ENCODE results near the gene MPI.
A peak's percentile ranks its signal among the peaks of the same experiment; 100 is the strongest.

Gene MPI

GRCh38 chr15:74856537-74856936 lies 33.3 kb upstream of the MPI start:
- Histone ChIP-seq H4K20me1 (ENCODE audit: insufficient read depth, low read length) (no peaks in the 10 kb centered on the region), H3K27ac (ENCODE audit: low read length) (peak overlapping the region; percentile 95), H3K9ac (ENCODE audit: low read length) (peak overlapping the region; percentile 73)

DNA sequence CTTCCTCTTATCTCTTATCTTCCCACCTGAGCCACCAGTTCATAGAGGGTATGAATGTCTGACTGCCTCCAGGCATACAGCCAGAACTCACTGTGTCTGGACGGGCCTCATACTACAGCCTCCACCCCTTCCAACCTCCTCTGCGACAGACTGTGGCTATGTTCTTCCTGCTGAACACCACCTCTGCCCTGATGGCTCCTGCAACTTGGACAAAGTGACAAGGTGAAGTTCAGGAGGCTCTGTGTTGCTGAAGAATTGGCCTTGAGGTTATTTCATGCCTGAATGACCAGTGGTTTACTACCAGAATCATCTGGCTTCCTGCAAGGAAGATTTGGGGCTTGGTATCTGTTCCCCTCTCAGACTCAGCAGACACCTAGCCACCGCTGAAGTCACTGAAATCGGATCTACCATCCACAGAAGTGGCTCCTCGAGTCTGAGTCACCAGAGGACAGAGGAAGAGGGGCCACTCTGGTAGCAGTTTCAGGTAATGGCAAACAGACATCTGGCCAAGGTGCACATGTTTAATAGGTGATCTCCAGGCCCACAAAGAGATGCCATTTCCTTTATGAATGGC lies 32.7 kb upstream of the MPI start:
- Histone ChIP-seq H3K4me1 (ENCODE audit: low read length) (peaks cover 74% of the 10 kb centered on the region), H3K9me3 (ENCODE audit: insufficient read depth, low read length) (no peaks in the 10 kb centered on the region), H3K36me3 (replicated peaks; ENCODE audit: low read depth, low read length) (peaks cover 26% of the 10 kb centered on the region), H3K4me3 (ENCODE audit: low read length) (peak overlapping the region; percentile 34), H3K9ac (ENCODE audit: low read length) (peak overlapping the region; percentile 73), H2AFZ (ENCODE audit: low read depth, low read length) (no peak overlapping the region), H3K79me2 (ENCODE audit: low read length) (peaks cover 91% of the 10 kb centered on the region), H3K27ac (ENCODE audit: low read length) (peak overlapping the region; percentile 95), H4K20me1 (ENCODE audit: insufficient read depth, low read length) (no peaks in the 10 kb centered on the region), H3K27me3 (ENCODE audit: low read depth, low read length) (no peaks in the 10 kb centered on the region), H3K4me2 (ENCODE audit: low read length) (peak overlapping the region; percentile 71)
- TF ChIP-seq, protein P1, sequence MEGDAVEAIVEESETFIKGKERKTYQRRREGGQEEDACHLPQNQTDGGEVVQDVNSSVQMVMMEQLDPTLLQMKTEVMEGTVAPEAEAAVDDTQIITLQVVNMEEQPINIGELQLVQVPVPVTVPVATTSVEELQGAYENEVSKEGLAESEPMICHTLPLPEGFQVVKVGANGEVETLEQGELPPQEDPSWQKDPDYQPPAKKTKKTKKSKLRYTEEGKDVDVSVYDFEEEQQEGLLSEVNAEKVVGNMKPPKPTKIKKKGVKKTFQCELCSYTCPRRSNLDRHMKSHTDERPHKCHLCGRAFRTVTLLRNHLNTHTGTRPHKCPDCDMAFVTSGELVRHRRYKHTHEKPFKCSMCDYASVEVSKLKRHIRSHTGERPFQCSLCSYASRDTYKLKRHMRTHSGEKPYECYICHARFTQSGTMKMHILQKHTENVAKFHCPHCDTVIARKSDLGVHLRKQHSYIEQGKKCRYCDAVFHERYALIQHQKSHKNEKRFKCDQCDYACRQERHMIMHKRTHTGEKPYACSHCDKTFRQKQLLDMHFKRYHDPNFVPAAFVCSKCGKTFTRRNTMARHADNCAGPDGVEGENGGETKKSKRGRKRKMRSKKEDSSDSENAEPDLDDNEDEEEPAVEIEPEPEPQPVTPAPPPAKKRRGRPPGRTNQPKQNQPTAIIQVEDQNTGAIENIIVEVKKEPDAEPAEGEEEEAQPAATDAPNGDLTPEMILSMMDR (IDR thresholded peaks at IDR 0.05; ENCODE audit: low read depth, low read length): no peak
- no peak for TF ChIP-seq EZH2phosphoT487 (IDR thresholded peaks at IDR 0.05; ENCODE audit: low read depth)

More at GRCh38 chr15:74856537-74856936, 33.3 kb upstream of the MPI start:
- no peaks in the 10 kb centered on the region for H3K27me3 ChIP-seq (ENCODE audit: low read depth, low read length)
- H3K4me1 ChIP-seq (ENCODE audit: low read length): peaks cover 74% of the 10 kb centered on the region
- H3K4me3 ChIP-seq (ENCODE audit: low read length): peak overlapping the region; percentile 34; the same call in 1 of the 2 replicates
- peaks cover 85% of the 10 kb centered on the region for H3K79me2 ChIP-seq (ENCODE audit: low read length)
- no peaks in the 10 kb centered on the region for H3K9me3 ChIP-seq (ENCODE audit: insufficient read depth, low read length)
- no peak overlapping the region for H2AFZ ChIP-seq (ENCODE audit: low read depth, low read length)
- H3K4me2 ChIP-seq (ENCODE audit: low read length): peak overlapping the region; percentile 71
- TF ChIP-seq EZH2phosphoT487 (IDR thresholded peaks at IDR 0.05; ENCODE audit: low read depth): no peak
- TF ChIP-seq, protein P1 (IDR thresholded peaks at IDR 0.05; ENCODE audit: low read depth, low read length): no peak
- H3K36me3 ChIP-seq (replicated peaks; ENCODE audit: low read depth, low read length): peaks cover 33% of the 10 kb centered on the region

GRCh38 chr15:74857671-74858368 lies 32.0 kb upstream of the MPI start:
- no peak overlapping the region for H2AFZ ChIP-seq (ENCODE audit: low read depth, low read length)
- H3K4me3 ChIP-seq (ENCODE audit: low read length): peak overlapping the region; percentile 34
- no peaks in the 10 kb centered on the region for H3K9me3 ChIP-seq (ENCODE audit: insufficient read depth, low read length)
- no peaks in the 10 kb centered on the region for H4K20me1 ChIP-seq (ENCODE audit: insufficient read depth, low read length)
- peaks cover 92% of the 10 kb centered on the region for H3K79me2 ChIP-seq (ENCODE audit: low read length)
- H3K4me1 ChIP-seq (ENCODE audit: low read length): peaks cover 74% of the 10 kb centered on the region
- H3K27ac ChIP-seq (ENCODE audit: low read length): peak overlapping the region; percentile 95
- H3K27me3 ChIP-seq (ENCODE audit: low read depth, low read length): no peaks in the 10 kb centered on the region
- peak overlapping the region; percentile 73 for H3K9ac ChIP-seq (ENCODE audit: low read length)
- H3K36me3 ChIP-seq (replicated peaks; ENCODE audit: low read depth, low read length): peaks cover 20% of the 10 kb centered on the region
- TF ChIP-seq, protein P1 (IDR thresholded peaks at IDR 0.05; ENCODE audit: low read depth, low read length): no peak
- TF ChIP-seq EZH2phosphoT487 (IDR thresholded peaks at IDR 0.05; ENCODE audit: low read depth): no peak
- H3K4me2 ChIP-seq (ENCODE audit: low read length): peak overlapping the region; percentile 71

GRCh38 chr15:74858369-74858740 lies 31.5 kb upstream of the MPI start:
- peak overlapping the region; percentile 71 for H3K4me2 ChIP-seq (ENCODE audit: low read length)
- peaks cover 70% of the 10 kb centered on the region for H3K4me1 ChIP-seq (ENCODE audit: low read length)
- H3K79me2 ChIP-seq (ENCODE audit: low read length): peaks cover 92% of the 10 kb centered on the region
- peak overlapping the region; percentile 34; the same call in 1 of the 2 replicates for H3K4me3 ChIP-seq (ENCODE audit: low read length)
- H4K20me1 ChIP-seq (ENCODE audit: insufficient read depth, low read length): 0 out of 2 replicates have a peak, but pooled peaks cover under 1% of the 10 kb centered on the region
- no peak overlapping the region for H2AFZ ChIP-seq (ENCODE audit: low read depth, low read length)
- H3K9me3 ChIP-seq (ENCODE audit: insufficient read depth, low read length): no peaks in the 10 kb centered on the region
- no peak for TF ChIP-seq EZH2phosphoT487 (IDR thresholded peaks at IDR 0.05; ENCODE audit: low read depth)
- TF ChIP-seq, protein P1 (IDR thresholded peaks at IDR 0.05; ENCODE audit: low read depth, low read length): no peak
- peak overlapping the region; percentile 95 for H3K27ac ChIP-seq (ENCODE audit: low read length)
- H3K9ac ChIP-seq (ENCODE audit: low read length): peak overlapping the region; percentile 73
- H3K36me3 ChIP-seq (replicated peaks; ENCODE audit: low read depth, low read length): peaks cover 14% of the 10 kb centered on the region
- H3K27me3 ChIP-seq (ENCODE audit: low read depth, low read length): no peaks in the 10 kb centered on the region
